Endothelial cell of hepatic sinusoid (primary cell): ENCODE results near the gene C10orf95.

Experiments
- in situ Hi-C: cut with HindIII; loops from 2 replicates; pipeline ENCODE4 v1.10.0; 2017; ENCODE audit warnings: low sequenced_read_pairs

C10orf95 gene

GRCh38 chr10:102435529-102436233 lies 15.7 kb downstream of the C10orf95 start:
- in situ Hi-C loops = no loop called here

- in situ Hi-C loops = no loop called here
Measured at GRCh38 chr10:102435133-102435497, 16.2 kb downstream of the C10orf95 start.

GRCh38 chr10:102434394-102435132 lies 16.8 kb downstream of the C10orf95 start:
- in situ Hi-C loops = loop anchor here (5.0 kb wide), 1 partner anchor 52 kb away; no protein-coding TSS in a partner anchor

DNA sequence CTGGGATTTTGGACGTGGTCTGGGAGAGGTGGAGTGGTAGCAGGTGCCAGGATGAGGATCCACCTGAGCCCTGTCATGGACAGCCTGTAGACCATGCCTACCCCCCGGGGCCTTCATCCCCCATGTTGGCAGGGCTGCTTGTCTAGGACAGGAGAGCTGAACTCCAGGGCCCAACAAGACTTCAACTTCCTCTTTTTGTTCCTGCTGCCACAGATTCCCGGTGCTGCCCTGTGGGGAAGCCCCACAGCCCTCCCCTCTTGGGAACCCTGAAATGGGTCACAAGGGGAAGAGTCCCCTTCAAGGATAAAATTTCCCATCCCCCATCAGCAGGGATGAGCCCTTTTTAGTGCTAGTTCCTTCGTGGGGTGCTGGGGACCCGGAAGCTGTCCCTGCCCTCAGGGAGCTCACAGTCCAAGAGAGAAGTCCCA lies 17.7 kb downstream of the C10orf95 start:
- in situ Hi-C loops = loop anchor here (5.0 kb wide), 1 partner anchor 51 kb away; no protein-coding TSS in a partner anchor

DNA sequence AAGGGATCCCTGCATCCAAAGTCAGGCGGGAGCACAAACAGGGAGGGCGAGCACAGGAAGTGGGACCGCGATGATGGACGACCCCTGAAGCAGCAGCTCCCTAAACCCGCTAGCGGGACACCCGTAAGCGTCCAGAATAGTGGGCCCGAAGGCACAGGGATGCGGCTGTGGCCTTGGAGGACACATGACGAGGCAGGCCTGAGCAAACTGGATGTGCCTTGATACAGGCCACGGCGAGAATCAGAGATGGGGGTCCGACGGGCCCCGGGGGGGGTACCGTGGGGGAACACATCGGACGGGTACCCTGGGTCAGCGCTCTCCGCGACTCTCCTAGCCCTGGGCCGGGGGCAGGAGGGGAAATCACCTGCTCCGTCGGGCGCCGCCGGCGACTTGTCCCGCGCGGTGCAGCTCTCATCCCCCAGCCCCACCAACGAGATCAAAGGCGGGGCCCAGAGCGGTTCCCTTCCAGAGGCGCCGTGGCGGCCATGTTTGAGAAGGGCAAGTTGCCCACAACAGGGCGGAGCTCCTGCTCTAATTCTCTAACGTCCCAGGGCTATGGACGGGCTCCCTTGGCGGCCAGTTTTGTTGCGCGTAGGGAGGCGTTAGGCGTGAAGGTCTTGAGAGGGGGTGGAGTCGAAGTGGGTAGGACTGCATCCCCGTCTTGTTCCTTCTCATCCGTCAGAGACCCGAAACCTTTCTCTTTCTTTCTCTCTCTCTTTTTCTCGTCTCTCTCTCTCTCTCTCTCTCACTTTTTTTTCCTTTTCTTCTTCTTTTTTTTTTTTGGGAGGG lies 19.0 kb downstream of the C10orf95 start, which contains the start of gene CUEDC2:
TSS of gene CUEDC2 (minus strand) at position 413 of the 789 bp plus-strand sequence. CDS start 7,386 bp downstream, outside the sequence.
- in situ Hi-C loops = loop anchor here (5.0 kb wide), 1 partner anchor 50 kb away; no protein-coding TSS in a partner anchor

- in situ Hi-C loops = loop anchor here (5.0 kb wide), 1 partner anchor 49 kb away; no protein-coding TSS in a partner anchor
Measured at GRCh38 chr10:102431452-102432124, 19.8 kb downstream of the C10orf95 start.

- in situ Hi-C loops = no loop called here
Measured at GRCh38 chr10:102429468-102429867, 21.9 kb downstream of the C10orf95 start.

DNA sequence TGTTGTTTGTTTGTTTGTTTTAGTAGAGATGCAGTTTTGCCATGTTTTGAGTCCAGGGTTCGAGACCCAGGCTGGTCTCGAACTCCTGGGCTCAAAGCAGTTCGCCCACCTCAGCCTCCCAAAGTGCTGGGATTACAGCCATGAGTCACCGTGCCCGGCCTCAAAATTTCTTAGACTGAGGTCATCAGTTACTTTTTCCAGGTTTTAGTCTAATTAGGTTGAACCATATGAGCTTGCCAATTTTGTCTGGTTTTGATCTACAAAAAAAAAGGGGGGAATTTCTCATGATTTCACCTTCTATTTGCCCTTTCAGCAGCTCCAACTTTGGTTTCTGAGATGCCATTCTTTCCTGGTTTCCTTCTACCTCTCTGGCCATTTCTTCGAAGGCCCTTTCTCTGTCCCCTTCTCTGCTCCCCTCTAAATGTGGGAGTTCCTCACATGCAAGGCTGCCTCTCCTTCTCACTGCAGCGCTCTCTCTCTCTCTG lies 24.5 kb downstream of the C10orf95 start:
- in situ Hi-C loops = no loop called here

DNA sequence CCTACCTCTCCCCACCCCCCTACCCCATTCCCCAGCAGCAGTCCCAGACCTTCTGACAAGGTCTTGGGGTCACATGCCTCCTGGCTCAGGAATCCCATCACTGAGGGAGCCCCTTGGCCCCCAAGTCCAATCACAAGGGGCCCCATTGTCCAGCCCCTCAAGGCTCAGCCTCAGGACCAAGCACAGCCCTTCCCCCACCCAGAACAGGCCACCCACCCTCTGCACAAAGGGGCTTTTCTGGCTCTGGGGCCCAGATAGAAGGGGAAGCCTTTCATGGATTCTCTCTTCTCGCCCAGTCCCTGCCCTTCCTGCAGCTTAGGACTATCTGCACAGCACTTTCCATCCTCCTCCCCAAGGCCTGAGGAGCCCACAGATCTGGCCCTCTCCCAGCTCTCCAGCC lies 25.9 kb downstream of the C10orf95 start:
- in situ Hi-C loops = no loop called here

DNA sequence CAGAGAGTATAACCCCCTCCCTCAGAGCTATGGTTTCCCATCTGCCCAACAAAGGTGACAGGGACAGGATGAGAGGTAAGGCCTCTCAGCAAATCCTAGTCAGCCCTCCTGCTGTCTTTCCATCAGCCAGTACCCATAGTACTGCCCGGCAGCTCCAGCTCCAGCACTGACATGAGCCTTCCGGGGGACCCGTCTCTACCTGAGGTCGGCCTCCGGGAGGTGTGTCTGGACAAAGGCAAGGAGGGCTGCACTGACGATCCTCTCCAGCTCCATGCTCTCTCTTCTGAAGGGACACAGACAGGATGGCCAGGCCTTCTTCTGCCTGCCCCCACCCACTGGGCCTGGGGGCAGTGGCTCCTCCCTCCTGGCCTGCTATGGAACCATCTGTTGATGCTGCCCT lies 26.4 kb downstream of the C10orf95 start:
- in situ Hi-C loops = no loop called here

DNA sequence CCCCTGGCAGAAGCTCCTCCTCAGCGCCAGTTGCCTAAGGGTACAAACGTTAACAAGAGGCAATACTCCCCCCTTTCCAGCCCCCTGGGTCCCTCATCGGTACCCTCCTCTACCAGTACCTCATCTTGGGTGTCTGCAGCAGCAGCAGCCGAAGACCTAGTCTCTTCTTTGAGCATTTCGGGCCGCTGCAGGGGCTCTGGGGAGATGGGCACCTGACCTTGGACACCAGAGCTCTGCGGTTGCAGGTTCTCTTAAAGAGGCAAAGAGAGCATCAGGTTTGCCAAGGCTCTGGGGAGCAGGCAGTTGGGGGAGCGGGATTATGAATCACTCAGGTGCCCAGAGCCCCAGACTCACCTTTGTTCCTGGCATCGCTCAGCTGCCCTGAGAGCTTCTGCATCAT lies 27.2 kb downstream of the C10orf95 start:
- in situ Hi-C loops = no loop called here

- in situ Hi-C loops = no loop called here
Measured at GRCh38 chr10:102423372-102423968, 27.9 kb downstream of the C10orf95 start.

DNA sequence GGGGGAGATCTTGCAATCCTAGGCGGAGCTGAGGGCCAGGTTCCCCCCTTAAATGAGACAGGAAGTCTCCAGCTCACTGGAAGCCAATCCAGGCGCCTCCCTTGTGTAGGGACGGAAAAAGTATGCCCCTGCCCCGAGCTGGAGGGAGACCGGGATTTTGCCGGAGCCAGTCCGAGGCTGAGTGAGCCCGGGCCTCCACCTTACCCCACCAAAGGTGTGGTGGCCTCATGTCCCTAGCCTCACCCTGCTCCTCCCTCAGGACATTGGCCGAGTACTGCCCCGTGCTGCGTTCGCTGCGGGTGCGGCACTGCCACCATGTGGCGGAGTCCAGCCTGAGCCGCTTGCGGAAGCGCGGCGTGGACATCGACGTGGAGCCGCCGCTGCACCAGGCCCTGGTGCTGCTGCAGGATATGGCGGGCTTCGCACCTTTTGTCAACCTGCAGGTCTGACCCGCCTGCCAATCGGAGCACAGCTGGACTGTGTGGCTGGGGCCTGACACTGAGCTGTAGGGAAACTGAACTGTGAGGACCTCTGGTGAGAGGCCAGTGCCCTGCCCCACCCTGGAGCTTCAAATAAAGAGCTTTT lies 28.7 kb downstream of the C10orf95 start:
- in situ Hi-C loops = no loop called here

DNA sequence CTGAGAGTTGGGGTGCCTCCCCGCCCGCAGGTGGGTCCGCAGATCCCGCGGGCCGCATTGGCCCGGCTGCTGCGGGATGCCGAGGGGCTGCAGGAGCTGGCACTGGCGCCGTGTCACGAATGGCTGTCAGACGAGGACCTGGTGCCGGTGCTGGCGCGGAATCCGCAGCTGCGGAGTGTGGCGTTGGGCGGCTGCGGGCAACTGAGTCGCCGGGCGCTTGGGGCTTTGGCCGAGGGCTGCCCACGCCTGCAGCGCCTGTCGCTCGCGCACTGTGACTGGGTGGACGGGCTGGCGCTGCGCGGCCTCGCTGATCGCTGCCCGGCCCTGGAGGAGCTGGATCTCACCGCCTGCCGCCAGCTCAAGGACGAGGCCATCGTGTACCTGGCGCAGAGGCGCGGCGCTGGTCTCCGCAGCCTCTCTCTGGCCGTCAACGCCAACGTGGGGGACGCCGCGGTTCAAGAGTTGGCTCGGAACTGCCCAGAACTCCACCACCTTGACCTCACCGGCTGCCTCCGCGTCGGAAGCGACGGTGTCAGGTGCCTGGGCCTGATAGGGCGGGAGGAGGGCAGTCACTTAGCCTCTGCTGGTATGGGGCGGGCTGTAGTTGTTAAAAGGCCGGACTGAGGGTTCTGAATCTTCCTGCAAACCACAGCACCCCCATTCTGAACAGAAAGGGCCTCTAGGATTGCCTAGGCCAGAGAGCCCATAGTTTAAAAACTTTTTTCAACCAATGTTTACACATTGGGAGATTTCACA lies 29.4 kb downstream of the C10orf95 start:
- in situ Hi-C loops = no loop called here

DNA sequence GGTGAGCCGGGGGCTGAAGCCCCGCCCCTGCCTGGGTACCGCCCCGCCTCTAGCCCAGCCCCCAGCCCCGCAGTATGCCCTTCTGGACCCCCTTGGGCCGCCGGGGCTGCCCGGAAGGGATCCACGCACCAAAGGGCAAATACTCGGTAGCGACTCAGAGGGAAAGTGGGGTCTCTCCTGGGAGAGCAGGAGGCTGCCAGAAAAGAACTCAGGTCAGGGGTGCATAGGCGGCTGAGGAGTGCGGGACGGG lies 29.9 kb downstream of the C10orf95 start:
- in situ Hi-C loops = no loop called here

- in situ Hi-C loops = no loop called here
Measured at GRCh38 chr10:102420714-102421506, 30.4 kb downstream of the C10orf95 start, which contains the start of gene FBXL15. Gene FBXL15, plus strand, starts transcription at chr10:102420836. Its CDS starts 294 bp downstream, at chr10:102421130.

DNA sequence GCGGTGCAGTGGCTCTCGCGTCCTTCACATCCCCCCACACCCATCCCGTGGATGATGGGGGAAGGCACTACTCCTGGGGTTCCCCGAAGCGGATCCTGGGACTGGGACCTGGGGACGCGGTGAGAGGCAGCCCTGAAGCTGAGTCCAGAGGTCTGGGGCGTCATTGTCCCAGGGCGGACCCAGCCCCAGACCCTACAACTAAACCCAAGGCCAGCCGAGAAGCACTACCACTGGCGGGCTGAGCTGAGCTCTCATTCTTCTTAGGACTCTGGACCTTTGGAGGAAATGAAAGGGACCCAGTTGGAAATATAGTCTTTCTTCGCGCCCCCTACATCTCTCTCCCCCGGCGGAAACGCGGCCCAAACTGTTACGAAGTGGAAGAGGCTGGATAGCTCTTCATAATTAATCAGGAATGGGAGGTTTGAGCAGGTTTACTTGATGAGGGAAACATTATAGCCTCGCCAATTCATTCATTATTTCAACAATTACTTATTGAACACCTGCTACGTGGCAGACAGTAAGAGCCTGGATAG lies 31.1 kb downstream of the C10orf95 start:
- in situ Hi-C loops = no loop called here
